ENCODE results near the gene VSIG8. TPM values are rescaled to one million over a fixed set of nuclear protein-coding genes. Genes with fewer than 3 reads are reported as not detected.
A peak's percentile ranks its signal among the peaks of the same experiment; 100 is the strongest.

Gene VSIG8
- total RNA-seq, 1 donor from 2014 or later: not detected

DNA sequence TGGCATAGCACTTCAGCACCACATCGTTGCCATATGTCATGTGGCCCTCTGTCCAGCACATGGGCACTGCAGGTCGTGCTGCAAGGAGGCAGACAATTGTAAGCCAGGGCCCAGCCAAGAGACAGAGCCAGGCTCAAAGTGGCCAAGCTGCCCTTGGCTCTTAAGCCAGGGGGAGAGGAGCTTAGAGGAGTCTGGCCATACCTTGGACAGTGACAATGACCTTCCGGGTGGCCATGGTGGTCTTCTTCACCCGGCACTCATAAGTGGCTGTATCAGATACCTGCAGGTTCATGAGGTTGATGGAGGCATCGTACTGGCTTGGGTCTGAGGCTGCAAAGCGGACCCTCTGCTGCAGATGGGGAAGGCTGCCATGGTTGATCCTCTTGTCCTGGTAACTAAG, 4.6 kb downstream of the VSIG8 start:
- no peak for DNase-seq (ENCODE audit: low spot score)

DNA sequence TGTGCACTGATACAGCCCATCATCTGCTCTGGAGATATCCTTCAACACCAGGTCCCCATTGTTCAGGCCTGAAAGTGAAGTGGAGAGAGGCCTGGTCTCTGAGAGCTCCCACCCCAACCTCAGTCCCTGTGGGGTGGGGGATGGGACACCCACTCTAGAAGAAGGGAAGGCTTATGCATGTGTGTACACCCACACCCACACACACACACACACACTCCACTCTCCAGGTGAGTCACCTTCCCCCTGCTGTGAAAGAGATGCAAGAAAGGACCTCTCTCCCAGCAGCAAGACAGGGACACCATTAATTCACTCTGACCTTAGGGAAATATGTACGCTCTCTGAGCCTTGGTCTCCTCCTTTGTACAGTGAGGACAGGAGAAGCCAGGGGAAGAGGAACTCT, 5.9 kb downstream of the VSIG8 start:
- DNase-seq (ENCODE audit: low spot score): no peak

GRCh38 chr1:159855709-159856108, 6.7 kb downstream of the VSIG8 start:
- no peak for DNase-seq (ENCODE audit: low spot score)

GRCh38 chr1:159854693-159855192, 7.7 kb downstream of the VSIG8 start:
- peak; percentile 95 for DNase-seq (ENCODE audit: low spot score)

GRCh38 chr1:159854116-159854692, 8.3 kb downstream of the VSIG8 start:
- DNase-seq (ENCODE audit: low spot score): no peak

DNA sequence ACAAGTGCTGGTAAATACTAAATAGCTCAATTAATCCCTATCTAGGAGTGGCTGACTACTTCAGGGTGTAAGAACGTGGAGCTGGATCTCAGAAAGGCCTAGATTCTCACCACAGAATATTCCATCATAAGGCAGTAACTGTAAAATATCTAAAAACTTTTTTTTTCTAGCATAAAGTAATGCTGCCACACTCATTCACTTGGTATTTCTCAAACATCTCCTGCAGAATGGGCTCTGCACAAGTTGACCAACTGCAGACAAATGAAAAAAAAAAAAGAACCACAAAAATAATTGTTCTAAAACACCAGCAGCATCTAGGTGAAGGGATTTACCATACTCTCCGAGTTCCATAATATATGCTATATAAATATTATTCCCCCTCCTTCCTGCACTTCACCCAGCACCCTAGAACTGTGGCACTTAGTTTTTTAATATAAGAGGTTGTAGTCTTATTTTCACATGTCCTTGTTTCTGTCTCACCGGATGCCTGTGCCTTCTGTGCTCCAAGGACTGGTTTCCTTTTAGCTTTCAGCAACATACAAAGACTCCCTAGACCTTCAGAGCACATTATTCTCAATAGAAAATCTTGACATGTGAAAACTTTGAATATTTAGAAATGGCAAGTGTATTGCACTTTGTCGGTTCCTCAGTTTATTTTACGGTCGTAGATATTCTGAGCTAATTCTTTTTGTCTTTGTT, 8.9 kb downstream of the VSIG8 start:
- DNase-seq (ENCODE audit: low spot score): no peak

- DNase-seq (ENCODE audit: low spot score): no peak
Measured at GRCh38 chr1:159851407-159851806, 11.1 kb downstream of the VSIG8 start.

DNA sequence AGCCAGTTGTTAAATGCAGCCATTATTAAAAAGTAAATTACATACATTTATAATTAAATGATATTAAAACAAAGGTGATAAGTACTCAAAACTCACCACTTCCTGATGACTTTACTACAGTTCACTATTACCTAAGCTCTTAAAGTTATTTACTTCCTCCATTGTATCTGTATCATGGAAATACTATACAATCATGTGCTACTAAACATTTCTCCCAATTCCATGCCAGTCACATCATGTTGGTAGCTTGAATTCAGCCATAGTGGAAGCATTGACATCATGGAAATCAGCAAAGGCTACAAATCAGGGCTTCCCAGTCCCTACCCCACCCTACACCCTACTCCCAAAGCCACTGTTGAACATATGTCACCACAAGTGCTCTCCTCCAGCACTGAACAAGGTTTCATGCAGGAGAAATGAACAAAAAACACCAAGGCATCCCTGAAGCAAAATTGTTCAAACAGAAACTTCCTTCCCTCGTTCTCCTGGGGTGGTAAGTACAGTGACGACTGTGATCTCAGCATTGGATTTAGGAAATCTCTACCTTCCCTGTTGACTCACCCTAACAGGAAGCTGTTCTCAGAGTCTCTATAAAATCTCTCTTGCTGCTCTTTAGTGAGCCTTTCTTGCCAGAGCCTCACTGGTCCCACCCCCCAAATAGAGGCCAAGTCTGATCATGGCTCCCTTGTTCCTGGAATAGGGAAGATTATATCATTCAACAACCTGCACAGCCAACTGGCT, 12.7 kb downstream of the VSIG8 start:
- no peak for DNase-seq (ENCODE audit: low spot score)

- DNase-seq (ENCODE audit: low spot score): no peak
Measured at GRCh38 chr1:159848326-159848725, 14.1 kb downstream of the VSIG8 start.

DNA sequence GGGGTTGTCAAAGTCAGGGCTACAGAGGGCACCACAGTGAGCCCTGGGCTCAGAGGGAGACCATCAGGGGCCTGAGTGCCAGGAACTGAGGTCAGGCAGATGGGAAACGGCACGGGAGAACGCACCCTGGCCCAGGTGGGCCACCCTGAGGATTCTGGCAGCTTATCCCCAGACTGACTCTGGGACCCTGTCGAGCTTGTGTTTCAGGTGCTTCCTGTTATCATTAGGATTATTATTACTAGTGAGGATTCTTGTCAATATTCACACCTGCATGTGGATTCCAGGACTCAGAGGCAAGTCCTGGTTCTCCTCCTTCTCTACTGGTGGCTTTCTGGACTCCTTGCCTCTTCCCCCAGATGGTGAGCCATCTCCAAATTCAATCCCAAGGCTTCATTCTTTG, 15.2 kb downstream of the VSIG8 start:
- no peak for DNase-seq (ENCODE audit: low spot score)

DNA sequence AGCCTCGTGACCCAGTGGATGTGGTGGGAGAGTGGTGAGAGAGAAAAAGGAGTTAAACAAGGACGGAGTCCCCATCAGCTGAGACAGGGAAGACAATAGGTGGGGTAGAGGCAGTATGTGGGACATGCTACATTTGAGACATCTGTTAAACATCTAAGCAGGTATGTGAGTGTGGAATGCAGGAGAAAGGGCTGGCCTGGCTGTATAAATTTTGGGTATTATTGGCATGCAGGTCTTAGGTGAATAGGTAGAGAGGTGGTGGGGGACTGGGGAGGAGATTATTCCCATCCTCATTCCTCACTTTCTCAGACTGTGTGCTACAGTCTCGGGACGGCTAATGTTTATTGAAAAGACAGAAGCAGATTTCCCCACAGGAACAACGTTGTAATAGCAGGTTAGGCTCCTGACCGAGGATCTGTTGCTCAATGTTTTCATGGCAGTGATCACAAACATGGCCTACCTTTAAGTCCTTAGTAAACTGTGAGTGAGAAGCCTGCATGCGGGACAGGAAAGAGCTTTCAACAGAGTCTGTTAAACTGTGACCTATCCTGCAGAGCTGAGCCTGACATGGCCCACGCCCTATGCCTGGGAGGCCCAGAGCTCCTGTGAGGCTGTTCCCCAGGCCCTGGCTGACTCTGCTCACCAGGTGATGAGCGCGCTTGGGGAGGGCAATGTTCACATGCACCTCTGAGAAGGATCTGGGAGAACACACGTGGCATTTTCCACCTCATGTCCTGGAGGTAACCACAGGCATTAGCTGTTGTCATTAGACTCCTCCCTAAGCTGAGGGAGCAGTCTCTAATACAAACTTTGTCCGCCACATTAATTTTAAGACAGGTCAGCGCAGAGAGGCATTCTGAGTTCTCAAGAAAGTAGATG, 16.5 kb downstream of the VSIG8 start:
- no peak for DNase-seq (ENCODE audit: low spot score)

DNA sequence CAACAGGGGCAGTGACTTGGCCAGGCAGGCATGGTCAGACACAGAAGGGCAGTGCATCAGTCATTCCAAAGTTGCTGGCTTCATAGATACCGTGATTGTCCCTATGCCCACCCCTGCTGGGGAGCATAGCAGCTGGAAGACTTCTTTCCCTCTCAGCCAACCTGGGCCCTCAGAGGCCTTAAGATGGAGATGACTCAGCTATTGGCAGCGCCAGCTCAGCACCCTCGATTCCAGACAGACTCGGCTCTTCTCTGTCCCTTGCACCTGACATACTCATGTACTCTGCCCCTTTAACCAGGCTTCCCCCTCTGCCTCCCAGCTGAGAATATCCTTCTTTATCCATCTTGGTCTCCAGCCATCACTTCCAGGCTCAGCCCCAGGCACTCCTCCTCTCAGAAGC, 19.0 kb downstream of the VSIG8 start:
- no peak for DNase-seq (ENCODE audit: low spot score)

GRCh38 chr1:159841749-159842148, 20.7 kb downstream of the VSIG8 start:
- DNase-seq (ENCODE audit: low spot score): no peak

GRCh38 chr1:159839116-159839849, 23.2 kb downstream of the VSIG8 start:
- DNase-seq (ENCODE audit: low spot score): no peak

- no peak for DNase-seq (ENCODE audit: low spot score)
Measured at GRCh38 chr1:159838715-159839114, 23.7 kb downstream of the VSIG8 start.

GRCh38 chr1:159835862-159836525, 26.5 kb downstream of the VSIG8 start:
- no peak for DNase-seq (ENCODE audit: low spot score)

- no peak for DNase-seq (ENCODE audit: low spot score)
Measured at GRCh38 chr1:159835356-159835755, 27.1 kb downstream of the VSIG8 start.

- no peak for DNase-seq (ENCODE audit: low spot score)
Measured at GRCh38 chr1:159832309-159832708, 30.1 kb downstream of the VSIG8 start.

DNA sequence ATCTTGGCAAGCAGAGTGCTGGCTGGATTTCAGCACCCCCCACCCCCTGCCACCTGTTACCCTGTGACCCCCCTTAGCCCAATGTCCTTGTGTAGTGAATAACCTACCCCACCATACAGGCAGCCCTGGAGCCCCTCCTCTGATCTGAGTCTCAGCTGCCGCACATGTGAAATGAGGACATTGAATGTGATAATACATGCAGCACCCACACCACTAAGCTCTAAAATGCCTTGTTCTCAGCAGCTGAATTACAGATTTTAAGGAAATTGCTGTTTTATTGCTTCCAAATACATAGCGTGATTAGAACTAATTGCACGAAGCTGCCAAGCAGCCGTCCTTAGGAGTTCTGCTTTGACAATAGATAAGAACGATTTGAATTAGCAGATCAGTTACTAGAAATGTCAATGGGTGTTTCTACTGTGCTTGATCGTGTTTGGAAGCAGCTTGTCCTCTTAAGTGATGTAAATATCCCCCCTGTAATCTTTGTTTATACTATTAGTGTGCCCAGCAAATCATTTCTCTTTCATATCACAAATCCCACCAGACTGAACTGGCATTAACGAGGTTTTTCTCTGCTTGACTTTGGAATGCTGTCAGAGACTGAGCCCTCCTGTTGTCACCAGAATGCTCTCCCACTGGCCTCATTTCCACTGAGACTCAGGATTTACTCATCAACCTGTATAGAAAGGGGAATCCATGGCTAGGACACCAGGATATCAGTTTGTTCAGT, 30.9 kb downstream of the VSIG8 start:
- no peak for DNase-seq (ENCODE audit: low spot score)
